ENCODE results near the gene SPRTN.
A peak's percentile ranks its signal among the peaks of the same experiment; 100 is the strongest.

Gene SPRTN

DNA sequence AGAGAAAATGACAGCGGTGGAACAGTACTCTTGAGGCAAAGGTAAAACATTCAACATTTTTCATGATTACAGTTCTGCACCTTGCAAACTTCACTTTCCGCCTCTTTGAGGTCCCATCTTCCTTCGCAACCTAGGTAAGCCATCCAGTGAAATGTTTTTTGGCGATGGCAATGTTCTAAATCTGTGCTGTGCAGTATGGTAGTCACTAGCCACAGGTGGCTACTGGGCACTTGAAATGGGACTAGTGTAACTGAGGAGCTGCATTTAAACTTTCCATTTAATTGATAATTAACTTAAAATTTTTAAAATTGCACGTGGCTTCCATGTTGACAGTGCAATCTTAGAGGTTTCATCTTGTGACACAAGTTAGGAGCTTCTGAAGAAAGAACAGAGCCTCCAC, 13.4 kb upstream of the SPRTN start:
- DNase-seq: no peak
- Histone ChIP-seq H3K27me3 (replicated peaks in 2 of 5; ENCODE audit: control insufficient read depth in 4 of 5, insufficient read depth in 5 of 5, low read length in 4 of 5) (no peaks in the 10 kb centered on the region), H3K4me1 (ENCODE audit: control extremely low read depth in 1 of 4, control insufficient read depth in 4 of 4, insufficient read depth in 4 of 4, low read length in 3 of 4) (no peaks in the 10 kb centered on the region), H3K9me3 (ENCODE audit: control extremely low read depth in 1 of 5, control insufficient read depth in 4 of 5, insufficient read depth in 2 of 5, low read depth in 1 of 5, low read length in 4 of 5) (no peaks in the 10 kb centered on the region), H3K27ac (ENCODE audit: insufficient read depth in 1 of 2, low read depth in 1 of 2, low read length in 2 of 2, poor library complexity in 1 of 2, severe bottlenecking in 2 of 2) (no peak overlapping the region), H3K4me3 (ENCODE audit: control insufficient read depth in 1 of 7, extremely low read depth in 1 of 7, insufficient read depth in 4 of 7, low read depth in 2 of 7, low read length in 6 of 7) (no peak overlapping the region), H3K36me3 (ENCODE audit: control insufficient read depth in 4 of 4, insufficient read depth in 4 of 4, low read length in 3 of 4) (no peaks in the 10 kb centered on the region)
- ChIA-PET CTCF (interaction anchor here (0.6 to 1.6 kb wide), 3 partner anchors 8 to 19 kb away, joined by 3 read pairs; no protein-coding TSS in a partner anchor), POLR2A (no interaction called here)
- 100% methylated on average over 3 of the region's 5 CpGs for WGBS (ENCODE audit: insufficient coverage)

DNA sequence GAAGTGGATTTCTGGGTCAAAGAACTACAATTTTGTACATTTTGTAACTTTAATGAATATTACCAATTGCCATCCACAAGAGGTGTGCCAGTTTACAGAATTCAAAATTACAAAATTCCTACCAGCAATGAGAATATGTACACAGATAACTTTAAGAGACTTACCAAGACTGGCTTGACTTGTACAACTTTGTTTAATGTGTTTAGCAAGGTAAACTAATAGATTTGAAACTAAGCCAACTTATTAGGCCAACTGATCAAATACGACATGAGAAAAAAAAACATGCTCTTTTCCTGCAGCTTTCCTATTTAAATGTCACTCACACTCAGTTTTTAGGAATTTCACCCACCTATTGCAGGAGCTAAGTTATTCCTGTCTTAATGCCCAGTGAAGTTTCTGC, 11.8 kb upstream of the SPRTN start:
- H3K36me3 ChIP-seq (ENCODE audit: control insufficient read depth in 4 of 4, insufficient read depth in 4 of 4, low read length in 3 of 4): peaks cover 0 to 2% (median 0%) of the 10 kb centered on the region in 4 experiments
- no peak overlapping the region for H3K27ac ChIP-seq (ENCODE audit: insufficient read depth in 1 of 2, low read depth in 1 of 2, low read length in 2 of 2, poor library complexity in 1 of 2, severe bottlenecking in 2 of 2)
- DNase-seq: no peak
- H3K9me3 ChIP-seq (ENCODE audit: control extremely low read depth in 1 of 5, control insufficient read depth in 4 of 5, insufficient read depth in 2 of 5, low read depth in 1 of 5, low read length in 4 of 5): no peaks in the 10 kb centered on the region
- H3K4me3 ChIP-seq (ENCODE audit: control insufficient read depth in 1 of 7, extremely low read depth in 1 of 7, insufficient read depth in 4 of 7, low read depth in 2 of 7, low read length in 6 of 7): no peak overlapping the region
- ChIA-PET CTCF (interaction anchor here (1.6 kb wide), 1 partner anchor 21 kb away, joined by 3 read pairs; no protein-coding TSS in a partner anchor), POLR2A (no interaction called here)
- no CpG with 5 or more reads among the region's 1 CpG for WGBS (ENCODE audit: insufficient coverage)
- no peaks in the 10 kb centered on the region for H3K27me3 ChIP-seq (replicated peaks in 2 of 5; ENCODE audit: control insufficient read depth in 4 of 5, insufficient read depth in 5 of 5, low read length in 4 of 5)
- H3K4me1 ChIP-seq (ENCODE audit: control extremely low read depth in 1 of 4, control insufficient read depth in 4 of 4, insufficient read depth in 4 of 4, low read length in 3 of 4): no peaks in the 10 kb centered on the region

DNA sequence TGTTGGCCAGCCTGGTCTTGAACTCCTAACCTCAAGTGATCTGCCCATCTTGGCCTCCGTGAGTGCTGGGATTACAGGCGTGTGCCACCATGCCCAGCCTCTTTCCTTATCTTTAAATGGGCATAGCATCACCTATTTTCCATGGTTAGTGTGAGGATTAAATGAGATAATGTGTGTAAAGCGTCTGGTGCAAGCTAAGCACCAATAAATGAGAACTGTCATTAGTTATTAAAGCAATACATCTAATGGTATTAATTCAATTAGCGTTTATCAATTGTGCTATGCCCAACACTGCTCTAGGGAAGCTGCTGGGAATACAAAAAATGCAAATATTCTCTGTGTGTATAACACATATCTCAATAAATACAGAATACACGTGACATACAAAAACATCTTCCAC, 10.5 kb upstream of the SPRTN start:
- Histone ChIP-seq H3K4me1 (ENCODE audit: control extremely low read depth in 1 of 4, control insufficient read depth in 4 of 4, insufficient read depth in 4 of 4, low read length in 3 of 4) (no peaks in the 10 kb centered on the region), H3K9me3 (ENCODE audit: control extremely low read depth in 1 of 5, control insufficient read depth in 4 of 5, insufficient read depth in 2 of 5, low read depth in 1 of 5, low read length in 4 of 5) (no peaks in the 10 kb centered on the region), H3K36me3 (ENCODE audit: control insufficient read depth in 4 of 4, insufficient read depth in 4 of 4, low read length in 3 of 4) (peaks cover 0 to 3% (median 1%) of the 10 kb centered on the region in 4 experiments), H3K27ac (ENCODE audit: insufficient read depth in 1 of 2, low read depth in 1 of 2, low read length in 2 of 2, poor library complexity in 1 of 2, severe bottlenecking in 2 of 2) (no peak overlapping the region), H3K27me3 (replicated peaks in 2 of 5; ENCODE audit: control insufficient read depth in 4 of 5, insufficient read depth in 5 of 5, low read length in 4 of 5) (no peaks in the 10 kb centered on the region), H3K4me3 (ENCODE audit: control insufficient read depth in 1 of 7, extremely low read depth in 1 of 7, insufficient read depth in 4 of 7, low read depth in 2 of 7, low read length in 6 of 7) (no peak overlapping the region)
- ChIA-PET CTCF (interaction anchor here (0.8 kb wide), 1 partner anchor 9 kb away, joined by 3 read pairs; no protein-coding TSS in a partner anchor), POLR2A (no interaction called here)
- DNase-seq: no peak
- 100% methylated on average over 1 of the region's 5 CpGs for WGBS (ENCODE audit: insufficient coverage)

DNA sequence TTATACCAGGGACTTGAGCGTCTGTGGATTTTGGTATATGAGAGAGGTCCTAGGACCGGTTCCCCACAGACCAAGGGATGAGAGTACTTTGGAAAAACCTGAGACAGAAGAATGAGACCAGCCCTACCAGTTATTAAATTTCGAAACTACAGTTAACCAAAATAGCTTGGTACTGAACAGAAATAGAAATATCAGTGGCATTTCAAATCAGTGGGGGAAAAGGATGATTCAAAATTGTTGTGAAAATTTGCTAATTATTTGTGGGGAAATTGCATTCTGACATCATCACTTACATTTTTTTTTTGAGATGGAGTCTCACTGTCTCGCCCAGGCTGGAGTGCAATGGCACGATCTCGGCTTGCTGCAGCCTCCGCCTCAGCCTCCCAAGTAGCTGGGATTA, 8.6 kb upstream of the SPRTN start:
- POLR2A ChIA-PET: interaction anchor here (1.2 kb wide), 1 partner anchor 23 kb away, joined by 3 read pairs; no protein-coding TSS in a partner anchor
- H3K36me3 ChIP-seq (ENCODE audit: control insufficient read depth in 4 of 4, insufficient read depth in 4 of 4, low read length in 3 of 4): peaks cover 0 to 4% (median 2%) of the 10 kb centered on the region in 4 experiments
- CTCF ChIA-PET: no interaction called here
- no peak overlapping the region for H3K4me3 ChIP-seq (ENCODE audit: control insufficient read depth in 1 of 7, extremely low read depth in 1 of 7, insufficient read depth in 4 of 7, low read depth in 2 of 7, low read length in 6 of 7)
- DNase-seq: no peak
- H3K27me3 ChIP-seq (replicated peaks in 2 of 5; ENCODE audit: control insufficient read depth in 4 of 5, insufficient read depth in 5 of 5, low read length in 4 of 5): no peaks in the 10 kb centered on the region
- H3K9me3 ChIP-seq (ENCODE audit: control extremely low read depth in 1 of 5, control insufficient read depth in 4 of 5, insufficient read depth in 2 of 5, low read depth in 1 of 5, low read length in 4 of 5): no peaks in the 10 kb centered on the region
- WGBS (ENCODE audit: insufficient coverage): no CpG with 5 or more reads among the region's 7 CpGs
- H3K4me1 ChIP-seq (ENCODE audit: control extremely low read depth in 1 of 4, control insufficient read depth in 4 of 4, insufficient read depth in 4 of 4, low read length in 3 of 4): peaks cover 4 to 11% (median 10%) of the 10 kb centered on the region in 4 experiments
- H3K27ac ChIP-seq (ENCODE audit: insufficient read depth in 1 of 2, low read depth in 1 of 2, low read length in 2 of 2, poor library complexity in 1 of 2, severe bottlenecking in 2 of 2): no peak overlapping the region

DNA sequence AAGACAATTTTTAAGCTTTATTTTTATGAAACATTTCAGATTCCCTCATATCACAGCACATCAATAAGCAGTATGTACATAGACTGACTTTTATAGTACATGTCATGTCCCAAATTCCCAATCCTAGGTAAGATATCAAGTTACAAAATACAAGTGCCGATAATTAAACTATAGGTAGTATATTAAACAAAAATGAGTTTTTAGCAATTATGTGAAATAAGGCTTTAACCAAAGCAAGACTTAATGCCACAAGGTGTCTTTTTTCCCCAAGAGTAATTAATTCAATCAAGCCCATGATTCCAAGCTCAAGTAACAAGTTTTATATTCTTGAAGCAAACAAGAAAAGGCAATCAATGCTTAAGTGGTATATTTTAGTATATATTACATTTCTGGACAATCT, 5.3 kb upstream of the SPRTN start:
- Histone ChIP-seq H3K27ac (ENCODE audit: insufficient read depth in 1 of 2, low read depth in 1 of 2, low read length in 2 of 2, poor library complexity in 1 of 2, severe bottlenecking in 2 of 2) (no peak overlapping the region), H3K4me1 (ENCODE audit: control extremely low read depth in 1 of 4, control insufficient read depth in 4 of 4, insufficient read depth in 4 of 4, low read length in 3 of 4) (peaks cover 23 to 37% (median 32%) of the 10 kb centered on the region in 4 experiments), H3K4me3 (ENCODE audit: control insufficient read depth in 1 of 7, extremely low read depth in 1 of 7, insufficient read depth in 4 of 7, low read depth in 2 of 7, low read length in 6 of 7) (no peak overlapping the region), H3K36me3 (ENCODE audit: control insufficient read depth in 4 of 4, insufficient read depth in 4 of 4, low read length in 3 of 4) (peaks cover 0 to 11% (median 2%) of the 10 kb centered on the region in 4 experiments), H3K9me3 (ENCODE audit: control extremely low read depth in 1 of 5, control insufficient read depth in 4 of 5, insufficient read depth in 2 of 5, low read depth in 1 of 5, low read length in 4 of 5) (no peaks in the 10 kb centered on the region), H3K27me3 (replicated peaks in 2 of 5; ENCODE audit: control insufficient read depth in 4 of 5, insufficient read depth in 5 of 5, low read length in 4 of 5) (no peaks in the 10 kb centered on the region)
- DNase-seq: no peak
- ChIA-PET POLR2A (no interaction called here), CTCF (interaction anchor here (1.4 kb wide), 1 partner anchor 19 kb away, joined by 5 read pairs; no protein-coding TSS in a partner anchor)
- no CpG with 5 or more reads among the region's 1 CpG for WGBS (ENCODE audit: insufficient coverage)

DNA sequence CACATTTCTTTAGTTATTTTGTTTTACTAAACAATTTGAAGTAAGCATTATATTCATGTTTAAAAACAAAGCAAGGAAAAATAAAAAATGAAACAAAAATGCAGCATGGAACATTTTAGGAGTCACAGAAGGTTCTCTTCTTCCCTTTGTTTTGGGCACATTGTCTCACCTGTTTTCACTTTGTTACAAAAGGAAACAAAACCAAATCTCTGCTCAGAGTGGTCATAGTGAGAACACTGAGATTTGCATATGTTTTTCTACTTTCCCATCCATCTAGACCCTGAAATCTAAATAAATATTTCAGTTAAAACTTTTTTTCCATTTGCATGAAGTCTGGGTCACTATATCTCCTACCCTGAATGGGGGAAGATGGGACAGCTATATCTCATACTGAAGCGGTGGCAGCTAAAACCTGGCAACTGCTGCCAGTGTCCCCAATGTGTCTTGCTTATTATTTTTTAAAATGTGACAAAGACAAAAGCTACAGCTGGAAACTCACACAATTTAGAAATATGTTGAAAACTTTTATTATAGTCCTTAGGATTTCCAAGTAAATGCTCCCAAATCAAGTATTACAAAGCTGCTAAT, 3.9 kb upstream of the SPRTN start:
- Histone ChIP-seq H3K4me1 (ENCODE audit: control extremely low read depth in 1 of 4, control insufficient read depth in 4 of 4, insufficient read depth in 4 of 4, low read length in 3 of 4) (peaks cover 24 to 45% (median 39%) of the 10 kb centered on the region in 4 experiments), H3K4me3 (ENCODE audit: control insufficient read depth in 1 of 7, extremely low read depth in 1 of 7, insufficient read depth in 4 of 7, low read depth in 2 of 7, low read length in 6 of 7) (peak overlapping the region in 4 of 7 experiments; percentile 2 to 45 (median 4)), H3K36me3 (ENCODE audit: control insufficient read depth in 4 of 4, insufficient read depth in 4 of 4, low read length in 3 of 4) (peaks cover 0 to 11% (median 2%) of the 10 kb centered on the region in 4 experiments), H3K9me3 (ENCODE audit: control extremely low read depth in 1 of 5, control insufficient read depth in 4 of 5, insufficient read depth in 2 of 5, low read depth in 1 of 5, low read length in 4 of 5) (no peaks in the 10 kb centered on the region), H3K27me3 (replicated peaks in 2 of 5; ENCODE audit: control insufficient read depth in 4 of 5, insufficient read depth in 5 of 5, low read length in 4 of 5) (no peaks in the 10 kb centered on the region), H3K27ac (ENCODE audit: insufficient read depth in 1 of 2, low read depth in 1 of 2, low read length in 2 of 2, poor library complexity in 1 of 2, severe bottlenecking in 2 of 2) (no peak overlapping the region)
- 80% methylated on average over 1 of the region's 1 CpG for WGBS (ENCODE audit: insufficient coverage)
- DNase-seq: no peak
- ChIA-PET POLR2A (no interaction called here), CTCF (interaction anchor here (1.2 to 1.3 kb wide), 3 partner anchors 19 to 551 kb away, joined by 3 to 7 read pairs (median 3); no protein-coding TSS in a partner anchor)

DNA sequence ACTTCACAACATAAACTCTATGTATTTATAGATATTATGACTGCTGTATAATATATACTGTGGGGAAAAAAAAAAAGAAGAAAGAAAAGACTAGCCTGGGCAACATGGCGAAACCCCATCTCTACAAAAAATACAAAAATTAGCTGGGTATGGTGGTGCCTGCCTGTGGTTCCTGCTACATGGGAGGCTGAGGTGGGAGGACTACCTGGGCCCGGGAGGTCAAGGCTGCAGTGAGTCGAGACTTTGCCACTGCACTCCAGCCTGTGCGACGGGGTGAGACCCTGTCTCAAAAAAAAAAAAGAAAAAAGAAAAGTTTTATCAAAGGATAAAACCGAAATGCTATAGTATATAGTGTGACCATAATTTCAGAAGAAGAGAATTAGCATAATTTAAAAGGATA, 3.1 kb upstream of the SPRTN start:
- Histone ChIP-seq H3K27ac (ENCODE audit: insufficient read depth in 1 of 2, low read depth in 1 of 2, low read length in 2 of 2, poor library complexity in 1 of 2, severe bottlenecking in 2 of 2) (no peak overlapping the region), H3K4me1 (ENCODE audit: control extremely low read depth in 1 of 4, control insufficient read depth in 4 of 4, insufficient read depth in 4 of 4, low read length in 3 of 4) (peaks cover 28 to 52% (median 44%) of the 10 kb centered on the region in 4 experiments), H3K27me3 (replicated peaks in 2 of 5; ENCODE audit: control insufficient read depth in 4 of 5, insufficient read depth in 5 of 5, low read length in 4 of 5) (no peaks in the 10 kb centered on the region), H3K36me3 (ENCODE audit: control insufficient read depth in 4 of 4, insufficient read depth in 4 of 4, low read length in 3 of 4) (peaks cover 0 to 11% (median 2%) of the 10 kb centered on the region in 4 experiments), H3K9me3 (ENCODE audit: control extremely low read depth in 1 of 5, control insufficient read depth in 4 of 5, insufficient read depth in 2 of 5, low read depth in 1 of 5, low read length in 4 of 5) (no peaks in the 10 kb centered on the region), H3K4me3 (ENCODE audit: control insufficient read depth in 1 of 7, extremely low read depth in 1 of 7, insufficient read depth in 4 of 7, low read depth in 2 of 7, low read length in 6 of 7) (peak overlapping the region in 2 of 7 experiments; percentile 31 to 89)
- ChIA-PET POLR2A (no interaction called here), CTCF (interaction anchor here (1.2 to 1.3 kb wide), 2 partner anchors 19 to 550 kb away, joined by 3 to 7 read pairs; no protein-coding TSS in a partner anchor)
- DNase-seq: no peak
- 100% methylated on average over 1 of the region's 6 CpGs for WGBS (ENCODE audit: insufficient coverage)

Measured in common myeloid progenitor, CD34-positive (primary cell).